Cardiac septum (tissue), 1 donor: ENCODE data around the gene MXI1. TPM values are rescaled to one million over a fixed set of nuclear protein-coding genes. Genes with fewer than 3 reads are reported as not detected.
"Not testable (repeated sequence)": the region's sequence is repeated elsewhere in the genome, so short reads cannot be mapped to it uniquely, and the experiment has no call there.

Source experiments
- DNase-seq: peaks from one replicate; pipeline ENCODE4 v3.0.0-alpha.2; 2020; ENCODE audit warnings: low spot score
- intact Hi-C: fragments of 100-400 bp; cut with DNase I; formaldehyde crosslinking; loops from one replicate; pipeline ENCODE4 v1.14.0; 2022
- total RNA-seq: library from RNA; stranded (reverse); fragmentation: NEBNext Ultra II Directional; extraction: Animal tissue kit (Norgen Biotek cat#: 25700); gene quantifications from one replicate; pipeline ENCODE4 v1.2.1, GENCODE V29; 2021
- donor health status: DM: no; HTN: no; CAD: no.

MXI1 gene
- total RNA-seq, 1 donor from 2014 or later, result 59.2 TPM

DNA sequence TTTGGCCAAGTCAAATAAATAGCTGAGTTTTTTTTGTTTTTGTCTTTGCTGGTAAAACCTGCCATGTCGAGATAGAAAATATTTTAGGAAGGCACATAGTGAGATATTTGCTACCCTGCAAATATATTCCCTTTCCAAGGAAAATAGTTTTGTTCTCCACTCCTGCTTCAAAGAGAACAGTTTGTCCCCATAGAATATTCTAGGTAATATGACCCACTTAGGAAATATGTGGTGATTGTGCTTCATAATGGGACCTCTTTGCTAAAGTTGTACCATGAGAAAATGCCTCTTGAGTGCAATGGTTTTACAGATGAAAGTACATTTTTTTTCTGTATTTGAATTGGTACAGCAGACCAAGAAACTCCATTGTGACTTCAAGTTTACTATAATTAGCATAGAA is 55.8 kb downstream of the MXI1 start:
- intact Hi-C loops, result no loop called here
- DNase-seq, result no peak

DNA sequence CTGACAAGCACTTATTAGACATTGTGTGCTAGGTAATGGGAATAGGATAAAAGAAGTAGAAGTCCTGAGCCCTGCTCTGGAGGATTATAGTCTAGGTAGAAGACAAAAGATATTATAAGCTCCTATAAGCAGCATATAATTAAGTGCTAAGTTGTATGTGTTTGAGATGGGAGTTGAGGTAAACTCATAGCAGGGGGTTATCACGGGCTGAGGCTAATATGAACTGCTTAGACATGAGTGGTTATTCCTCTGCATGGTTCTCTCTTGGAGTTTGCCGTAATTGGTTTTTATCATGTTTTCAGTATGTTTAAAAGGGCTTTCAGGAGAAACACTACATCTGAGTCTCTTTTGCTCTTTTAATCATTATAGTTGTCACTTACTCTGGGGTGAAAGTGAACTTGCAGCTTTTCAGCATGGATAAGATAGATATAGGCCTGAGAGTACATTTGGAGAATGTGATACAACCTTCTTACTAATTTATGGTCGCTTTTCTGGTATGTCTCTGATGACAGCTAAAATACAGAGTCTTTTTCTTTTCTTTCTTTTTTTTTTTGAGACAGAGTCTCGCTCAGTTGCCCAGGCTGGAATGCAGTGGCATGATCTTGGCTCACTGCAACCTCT is 58.3 kb downstream of the MXI1 start:
- DNase-seq, result no peak

DNA sequence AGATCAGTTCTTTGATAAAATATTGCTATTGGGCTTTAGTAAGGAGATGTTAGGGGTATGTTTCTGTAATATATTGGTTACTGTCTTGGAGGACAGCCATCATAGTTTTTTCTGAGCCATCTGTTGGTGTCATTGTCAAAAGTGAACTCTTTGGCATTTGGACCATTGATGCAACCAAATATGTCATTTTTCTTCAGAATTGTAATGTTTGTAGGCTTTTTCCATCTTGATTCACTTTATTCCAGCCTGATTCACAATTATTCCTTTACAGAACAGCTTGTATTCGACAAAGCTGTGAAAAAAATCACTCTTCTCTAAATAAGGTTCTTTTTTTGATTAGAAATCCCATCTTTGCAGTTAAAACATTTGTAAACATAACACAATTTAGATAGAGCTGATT is 59.9 kb downstream of the MXI1 start:
- DNase-seq, result no peak
- intact Hi-C loops, result no loop called here

More for the DNA sequence above, 58.3 kb downstream of the MXI1 start:
- intact Hi-C loops, result no loop called here

DNA sequence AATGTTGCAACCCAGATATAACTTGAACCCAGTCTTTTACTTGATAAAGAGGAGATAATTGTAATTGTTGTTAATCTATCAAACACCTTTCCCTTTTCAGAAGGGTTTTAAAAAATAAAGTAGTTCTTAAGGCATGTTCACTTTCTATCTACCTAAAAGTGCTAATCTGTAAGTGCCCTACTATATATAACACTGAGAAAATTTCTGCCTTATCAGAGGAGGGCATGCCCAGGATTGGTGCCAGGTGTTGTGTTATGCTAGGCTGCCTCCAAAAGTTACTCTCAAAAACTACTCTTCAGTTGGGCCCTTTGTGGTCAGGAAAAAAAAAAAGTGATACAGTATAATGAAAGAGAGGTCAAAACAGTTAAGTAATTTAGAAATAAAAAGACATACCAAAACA is 61.0 kb downstream of the MXI1 start:
- no peak for DNase-seq
- intact Hi-C loops, result no loop called here

DNA sequence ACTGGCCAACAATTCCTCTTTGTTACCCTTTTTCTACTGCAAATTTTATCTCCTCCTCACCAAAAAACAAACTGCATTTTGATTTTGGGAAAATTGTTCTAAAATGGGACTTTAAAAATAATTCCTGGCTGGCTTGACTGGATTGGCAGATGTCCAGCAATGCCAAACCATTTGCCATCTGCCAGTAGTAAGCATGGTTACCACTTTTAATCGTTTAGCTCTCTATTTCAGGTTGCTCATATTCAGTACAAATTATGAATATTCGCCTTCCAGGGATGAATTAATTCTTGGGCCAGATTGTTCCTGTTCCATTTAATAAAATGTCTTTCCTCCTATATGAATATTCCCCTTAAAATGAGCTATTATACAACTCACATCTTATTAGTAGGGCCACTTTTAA is 61.6 kb downstream of the MXI1 start:
- DNase-seq, result no peak
- intact Hi-C loops, result no loop called here

DNA sequence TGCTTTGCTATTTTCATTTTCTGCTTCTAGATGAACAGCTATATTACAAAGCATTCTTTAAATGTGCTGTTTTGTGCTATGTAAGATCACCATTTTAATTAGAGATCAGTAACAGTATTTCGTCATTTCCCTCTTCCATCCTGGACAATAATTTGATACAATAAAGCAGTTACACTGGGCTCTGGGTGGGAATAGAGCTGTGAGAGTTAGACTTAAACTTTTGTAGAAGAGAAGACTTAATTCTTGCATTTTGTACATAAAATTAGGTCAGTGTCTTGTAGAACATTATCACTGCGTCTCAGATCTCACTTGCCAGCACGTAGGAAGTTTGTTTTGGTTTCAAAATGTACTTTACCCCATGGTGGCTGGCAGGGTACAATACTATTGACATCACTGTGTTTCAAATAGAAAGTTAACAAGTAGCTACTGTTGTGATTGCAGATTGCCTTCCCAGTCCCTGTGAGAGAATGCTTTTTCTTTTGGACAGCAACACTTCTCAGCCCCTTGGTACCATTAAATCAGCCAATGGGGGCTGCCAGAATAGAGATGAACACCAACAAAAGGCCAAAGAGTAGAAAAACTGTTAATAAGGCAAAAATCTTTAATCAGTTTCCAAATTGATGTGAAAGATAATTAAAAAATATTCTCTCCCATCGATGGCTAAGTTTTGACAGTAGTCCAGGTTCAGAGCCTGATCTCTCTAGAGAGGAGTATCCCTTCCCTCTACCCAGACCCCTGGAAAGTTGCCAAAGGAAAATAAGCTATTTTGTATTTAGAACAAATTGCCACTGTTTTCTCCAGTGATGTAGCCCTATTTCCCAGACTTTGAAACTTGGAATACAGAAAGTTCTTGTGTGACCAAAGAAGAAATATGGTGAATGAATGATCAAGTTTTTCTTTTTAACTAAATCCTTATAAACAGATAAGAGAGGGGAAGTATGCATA is 62.2 kb downstream of the MXI1 start:
- DNase-seq, result no peak
- intact Hi-C loops, result loop anchor here (10.0 kb wide), 1 partner anchor 265 kb away; the partner anchor contains the start of gene ADD3

DNA sequence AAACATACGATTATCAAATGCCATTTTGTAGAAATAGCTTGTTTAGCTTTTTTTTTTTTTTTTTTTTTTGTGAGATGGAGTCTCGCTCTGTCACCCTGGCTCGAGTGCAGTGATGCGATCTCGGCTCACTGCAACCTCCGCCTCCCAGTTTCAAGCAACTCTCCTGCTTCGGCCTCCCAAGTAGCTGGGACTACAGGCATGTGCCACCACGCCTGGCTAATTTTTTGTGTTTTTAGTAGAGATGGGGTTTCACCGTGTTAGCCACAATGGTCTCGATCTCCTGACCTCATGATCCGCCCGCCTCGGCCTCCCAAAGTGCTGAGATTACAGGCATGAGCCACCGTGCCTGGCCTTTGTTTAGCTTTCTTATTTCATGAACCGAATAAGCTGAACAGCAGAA is 65.6 kb downstream of the MXI1 start:
- intact Hi-C loops, result loop anchor here (2.0 to 10.0 kb wide), 2 partner anchors 46 to 268 kb away; partner anchors contain the start of gene ADD3
- not testable (repeated sequence) for DNase-seq

DNA sequence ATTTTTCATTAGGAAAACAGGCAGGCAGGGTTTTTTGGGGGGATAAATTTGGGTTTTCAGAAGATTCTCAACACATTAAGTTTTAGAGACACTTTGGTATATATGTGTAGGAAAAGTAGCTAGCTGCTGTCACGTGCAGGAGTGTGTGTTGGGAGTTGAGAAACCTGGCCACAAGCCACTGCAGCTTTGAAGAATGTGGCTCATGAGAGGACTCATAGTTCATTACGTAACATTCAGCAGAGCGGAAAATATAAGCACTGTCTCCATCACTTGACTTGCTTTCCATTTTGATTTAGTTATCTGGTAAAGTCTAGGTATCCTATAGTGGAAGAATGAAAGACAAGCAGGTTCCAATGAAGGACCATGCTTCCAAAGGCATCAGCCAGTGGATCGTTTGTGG is 66.1 kb downstream of the MXI1 start:
- intact Hi-C loops, result loop anchor here (2.0 to 10.0 kb wide), 2 partner anchors 47 to 269 kb away; partner anchors contain the start of gene ADD3
- DNase-seq, result no peak

DNA sequence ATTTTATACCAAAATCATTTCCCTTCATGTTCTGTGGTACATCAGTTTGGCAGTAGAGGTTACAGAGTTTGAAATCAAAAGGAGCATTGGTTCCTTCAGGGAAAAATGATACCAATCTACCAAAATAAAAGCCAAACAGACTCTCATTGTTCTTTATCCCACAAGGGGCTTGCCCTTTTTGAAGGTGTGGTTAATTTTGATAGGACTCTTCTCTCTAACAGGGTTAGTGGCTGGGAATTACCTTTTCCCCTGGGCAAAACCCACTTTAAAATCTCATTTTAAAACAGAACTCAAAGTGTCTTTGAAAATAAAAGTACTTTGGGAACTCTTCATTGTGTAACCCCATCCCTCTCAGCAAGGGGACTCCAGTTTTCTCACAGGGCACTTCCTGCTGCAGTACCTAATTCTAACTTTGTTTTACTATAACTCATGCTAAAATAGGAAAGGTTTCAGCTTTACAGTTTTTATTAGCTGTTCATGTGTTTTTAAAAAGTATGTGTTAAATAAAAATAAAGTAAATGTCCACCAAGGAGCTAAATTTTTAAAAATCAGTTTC is 66.7 kb downstream of the MXI1 start:
- intact Hi-C loops, result loop anchor here (10.0 kb wide), 1 partner anchor 269 kb away; the partner anchor contains the start of gene ADD3
- no peak for DNase-seq

DNA sequence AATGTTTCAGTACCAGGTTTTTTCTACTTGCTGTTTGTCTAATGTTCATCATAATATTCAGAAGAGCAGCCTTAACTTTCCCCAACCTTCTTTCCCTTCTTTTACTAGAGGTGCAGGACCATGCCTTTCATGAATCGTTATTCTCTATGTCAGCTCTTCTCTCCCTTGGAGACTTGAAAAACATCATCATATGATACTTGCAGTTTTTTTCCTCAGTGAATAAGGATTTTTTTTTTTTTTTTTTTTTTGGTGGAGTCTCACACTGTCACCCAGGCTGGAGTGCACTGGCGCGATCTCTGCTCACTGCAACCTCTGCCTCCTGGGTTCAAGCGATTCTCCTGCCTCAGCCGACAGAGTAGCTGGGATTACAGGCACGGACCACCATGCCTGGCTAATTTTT is 67.2 kb downstream of the MXI1 start:
- intact Hi-C loops, result loop anchor here (10.0 kb wide), 1 partner anchor 270 kb away; the partner anchor contains the start of gene ADD3
- no peak for DNase-seq

DNA sequence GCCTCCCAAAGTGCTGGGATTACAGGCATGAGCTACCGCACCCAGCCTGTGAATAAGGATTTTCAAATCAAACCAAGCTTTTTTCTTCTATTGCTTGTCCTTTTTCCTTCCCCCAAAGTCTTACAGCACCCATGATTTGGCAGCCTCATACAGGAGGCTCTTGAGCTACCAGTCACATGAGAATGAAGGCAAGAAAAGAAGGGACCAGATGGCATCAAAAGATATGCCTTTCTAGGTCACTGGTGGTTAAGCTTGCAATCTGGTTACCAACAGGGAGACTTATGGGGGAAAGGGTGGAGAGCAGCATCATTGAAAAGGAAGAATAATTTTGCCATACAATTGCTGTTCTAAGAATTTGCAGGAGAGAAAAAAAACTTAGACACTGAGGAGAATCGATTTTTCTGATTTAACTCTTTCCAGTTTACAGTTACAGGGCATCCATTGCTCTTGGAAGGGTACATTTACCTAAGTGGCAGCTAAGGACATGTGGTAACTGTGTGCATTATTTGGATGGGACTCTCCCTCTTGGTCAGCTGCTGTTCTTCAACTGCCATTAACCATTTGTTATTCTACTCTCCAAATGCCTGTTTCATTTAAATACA is 67.8 kb downstream of the MXI1 start:
- DNase-seq, result no peak
- intact Hi-C loops, result loop anchor here (10.0 kb wide), 1 partner anchor 270 kb away; the partner anchor contains the start of gene ADD3

DNA sequence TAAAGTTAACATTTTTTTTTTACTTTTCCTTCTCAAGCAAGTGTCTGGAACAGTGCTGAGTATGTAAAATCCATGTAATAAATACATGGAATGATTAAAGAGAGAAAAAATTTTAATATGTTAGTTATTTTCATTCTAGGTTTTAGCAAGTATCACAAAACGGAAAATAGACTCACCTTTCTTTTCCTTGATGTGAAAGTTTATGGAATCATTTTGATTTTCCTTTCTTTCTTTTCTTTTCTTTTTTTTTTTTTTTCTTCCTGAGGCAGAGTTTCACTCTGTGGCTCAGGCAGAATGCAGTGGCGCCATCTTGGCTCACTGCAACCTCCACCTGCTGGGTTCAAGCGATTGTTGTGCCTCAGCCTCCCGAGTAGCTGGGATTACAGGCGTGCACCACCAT is 69.2 kb downstream of the MXI1 start:
- intact Hi-C loops, result loop anchor here (10.0 kb wide), 1 partner anchor 272 kb away; the partner anchor contains the start of gene ADD3
- DNase-seq, result no peak

DNA sequence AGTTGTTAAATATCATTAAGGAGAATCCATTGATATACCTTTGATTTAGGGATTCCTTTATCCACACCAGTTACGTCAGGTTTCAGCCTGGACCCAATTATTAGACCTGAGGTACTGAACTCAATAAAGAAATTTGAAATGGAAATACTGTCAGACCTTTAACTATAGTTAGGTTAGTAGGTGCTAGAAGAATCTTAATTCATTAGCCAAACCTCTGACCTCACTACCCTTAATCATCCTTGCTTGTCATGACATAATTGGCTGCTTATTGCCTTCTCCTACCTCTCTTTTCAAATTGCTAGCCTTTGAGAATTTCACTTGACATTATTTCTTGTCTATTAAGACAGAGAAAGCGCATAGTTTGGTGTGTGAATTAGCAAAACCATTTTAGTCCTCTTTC is 70.2 kb downstream of the MXI1 start:
- intact Hi-C loops, result loop anchor here (10.0 kb wide), 1 partner anchor 273 kb away; the partner anchor contains the start of gene ADD3

DNA sequence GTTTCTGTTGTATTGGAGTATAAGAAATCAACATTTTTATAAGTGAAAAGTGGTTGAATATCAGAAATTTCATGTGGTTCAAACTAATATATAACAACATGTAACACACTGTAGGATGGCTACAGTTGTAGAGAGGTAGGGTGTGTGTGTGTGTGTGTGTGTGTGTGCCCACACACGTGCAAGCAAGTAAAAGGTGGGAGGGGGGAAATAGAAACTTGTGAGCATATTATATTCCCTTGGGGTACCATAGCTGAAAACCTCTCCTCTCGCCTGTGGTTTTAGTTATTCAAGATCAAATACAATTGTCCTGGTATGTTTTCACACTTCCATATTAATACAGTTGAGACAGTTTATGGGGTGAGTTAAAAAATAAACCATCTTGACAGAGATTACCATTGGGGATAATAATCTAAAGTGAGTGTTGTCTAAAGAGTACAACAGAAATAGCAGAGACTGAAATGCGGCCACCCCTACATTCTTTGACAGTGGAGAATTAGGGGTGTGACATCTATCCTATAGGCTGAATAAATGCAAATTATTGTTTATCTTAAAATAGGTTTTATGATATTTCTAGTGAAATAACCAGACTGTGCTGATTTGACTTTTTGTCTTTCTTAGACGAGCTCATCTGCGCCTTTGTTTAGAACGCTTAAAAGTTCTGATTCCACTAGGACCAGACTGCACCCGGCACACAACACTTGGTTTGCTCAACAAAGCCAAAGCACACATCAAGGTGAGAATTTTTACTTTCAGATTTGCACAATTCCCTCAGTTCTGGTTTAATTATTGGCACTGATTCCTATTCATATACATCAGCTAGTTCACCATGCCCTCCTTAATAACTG is 71.4 kb downstream of the MXI1 start:
- DNase-seq, result no peak
- intact Hi-C loops, result loop anchor here (2.0 to 10.0 kb wide), 4 partner anchors 70 to 394 kb away; partner anchors contain the start of gene ADD3

More for the DNA sequence above, 70.2 kb downstream of the MXI1 start:
- no peak for DNase-seq

DNA sequence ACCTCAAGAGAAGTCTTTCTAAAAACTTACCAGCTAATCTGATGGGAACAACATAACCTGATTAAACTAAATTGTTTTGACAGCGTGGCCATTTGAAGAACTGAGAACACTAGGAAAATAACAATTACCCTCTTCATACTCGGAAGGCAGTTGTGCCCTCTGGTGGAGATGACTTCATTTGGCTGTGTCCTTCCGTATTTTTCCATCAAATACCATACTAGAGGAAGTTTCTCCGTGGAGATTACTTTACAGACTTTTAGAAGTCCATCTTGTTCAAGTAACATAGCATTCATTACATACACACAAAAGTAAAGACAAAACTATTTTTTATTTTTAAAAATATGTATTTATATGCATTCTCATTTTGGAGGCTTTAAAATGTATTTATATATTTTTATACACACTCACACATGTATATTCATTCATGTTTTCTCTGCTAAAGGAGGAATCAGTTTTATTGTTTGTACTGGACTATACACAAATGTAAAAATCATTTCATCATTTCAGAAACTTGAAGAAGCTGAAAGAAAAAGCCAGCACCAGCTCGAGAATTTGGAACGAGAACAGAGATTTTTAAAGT is 72.1 kb downstream of the MXI1 start:
- intact Hi-C loops, result loop anchor here (2.0 to 10.0 kb wide), 4 partner anchors 71 to 395 kb away; partner anchors contain the start of gene ADD3
- no peak for DNase-seq

DNA sequence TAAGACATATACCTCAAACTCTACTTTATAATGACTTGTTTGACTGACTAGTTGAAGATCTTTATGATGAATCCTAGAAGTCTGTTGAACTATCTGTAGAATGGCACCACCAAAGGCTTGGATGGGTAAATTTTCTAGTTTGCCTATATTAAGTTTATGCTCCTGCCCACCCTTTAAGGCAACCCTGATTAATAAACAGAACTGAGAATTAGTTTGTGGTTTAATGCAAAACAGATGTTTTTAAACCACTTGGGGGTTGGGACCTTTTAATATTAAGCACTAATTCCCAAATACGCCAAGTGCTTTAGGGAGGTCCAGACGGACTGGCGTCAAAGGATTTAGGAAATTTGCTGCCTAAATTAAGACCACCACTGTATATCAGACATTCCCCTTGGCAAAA is 76.9 kb downstream of the MXI1 start:
- no peak for DNase-seq
- intact Hi-C loops, result no loop called here

DNA sequence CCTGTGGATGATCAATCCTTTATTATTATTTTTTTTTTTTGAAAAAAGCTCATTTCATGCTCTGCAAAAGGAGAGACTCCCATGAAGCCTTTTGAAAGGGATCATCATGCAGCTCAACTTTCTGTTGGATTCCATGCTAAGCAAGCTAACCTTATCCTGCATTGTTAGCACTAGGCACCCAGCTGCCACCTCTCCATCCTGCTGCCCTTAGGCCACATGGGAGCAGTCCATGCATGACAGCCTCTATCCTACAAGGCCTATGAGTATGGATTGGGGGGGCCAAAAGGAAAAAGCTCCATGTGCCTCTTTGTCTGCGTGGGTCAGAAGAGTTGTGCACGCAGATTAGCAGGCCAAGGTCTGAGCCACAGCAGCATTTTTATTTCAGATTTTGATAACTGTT is 78.1 kb downstream of the MXI1 start:
- DNase-seq, result no peak
- intact Hi-C loops, result no loop called here

DNA sequence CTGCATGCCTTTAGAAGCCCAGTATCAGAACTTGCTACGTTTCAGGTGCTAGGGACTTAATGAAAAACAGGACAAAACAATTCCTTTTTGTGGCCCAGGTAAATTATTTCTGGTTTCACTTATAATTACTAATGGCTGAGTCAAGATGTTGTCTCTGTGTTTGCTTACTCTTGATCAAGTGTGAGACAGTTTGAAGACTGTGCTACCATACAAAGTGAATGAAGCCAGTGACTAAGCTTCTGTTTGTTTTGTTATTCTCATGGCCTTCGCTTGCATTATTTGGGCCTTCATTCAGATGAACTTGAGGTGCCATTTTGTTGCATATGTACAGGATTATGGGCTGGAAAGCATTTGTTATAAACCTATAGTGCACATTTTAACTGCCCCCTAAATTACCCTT is 79.4 kb downstream of the MXI1 start:
- intact Hi-C loops, result no loop called here
- no peak for DNase-seq
